Neuron (in vitro differentiated cells): Measurements from ENCODE around the gene PPM1L.

Experiments
- H2AFZ ChIP-seq: one replicate; pipeline ENCODE4 v1.6.1; 2013; ENCODE audit warnings: low read depth, mild to moderate bottlenecking, inconsistent platforms, low read length, moderate library complexity
- H3K27me3 ChIP-seq: one replicate; pipeline ENCODE4 v1.6.1; 2013; ENCODE audit warnings: low read length; ENCODE audit not compliant: insufficient read depth
- H3K36me3 ChIP-seq: one replicate; pipeline ENCODE4 v1.6.1; 2013; ENCODE audit warnings: low read length; ENCODE audit not compliant: insufficient read depth
- H3K4me1 ChIP-seq: one replicate; pipeline ENCODE4 v1.6.1; 2013; ENCODE audit warnings: low read length; ENCODE audit not compliant: insufficient read depth
- H3K4me3 ChIP-seq: 2 replicates; pipeline ENCODE4 v1.5.1; 2013; ENCODE audit warnings: mild to moderate bottlenecking, low read length, moderate library complexity
- H3K9me3 ChIP-seq: one replicate; pipeline ENCODE4 v1.6.1; 2013; ENCODE audit warnings: low read length

PPM1L gene

DNA sequence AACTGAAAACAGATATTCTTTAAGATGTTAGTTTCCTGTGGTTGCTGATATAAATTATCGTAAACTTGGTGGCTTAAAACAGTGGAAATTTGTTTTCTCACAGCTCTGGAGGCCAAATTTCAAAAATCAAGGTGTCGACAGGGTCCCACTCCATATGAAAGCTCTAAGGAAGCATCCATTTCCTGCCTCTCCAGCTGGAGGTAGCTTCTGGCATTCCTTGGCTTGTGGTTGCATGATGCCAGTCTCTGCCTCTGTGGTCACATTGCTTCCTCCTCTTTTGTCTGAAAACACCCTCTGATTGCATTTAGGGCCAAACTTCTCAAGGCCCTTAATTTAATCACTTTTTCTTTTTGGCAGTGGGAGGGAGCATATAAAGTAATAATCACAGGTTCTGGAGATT, 96.8 kb downstream of the PPM1L start:
- Histone ChIP-seq H3K4me3 (no peak overlapping the region), H3K36me3 (no peaks in the 10 kb centered on the region), H2AFZ (no peak overlapping the region), H3K27me3 (no peaks in the 10 kb centered on the region), H3K4me1 (no peaks in the 10 kb centered on the region), H3K9me3 (peaks cover 6% of the 10 kb centered on the region)

DNA sequence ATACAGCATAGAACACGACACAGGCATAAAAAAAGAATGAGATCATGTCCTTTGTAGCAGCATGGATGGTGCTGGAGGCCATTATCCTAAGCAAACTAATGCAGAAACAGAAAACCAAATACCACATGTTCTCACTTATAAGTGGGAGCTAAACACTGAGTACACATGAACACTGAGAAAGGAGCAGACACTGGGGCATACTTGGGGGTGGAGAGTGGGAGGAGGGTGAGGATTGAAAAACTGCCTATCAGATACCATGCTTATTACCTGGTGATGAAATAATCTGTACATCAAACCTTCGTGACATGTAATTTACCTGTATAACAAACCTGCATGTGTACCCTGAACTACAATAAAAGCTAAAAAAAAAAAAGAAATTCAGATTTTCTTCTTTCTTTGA, 100.4 kb downstream of the PPM1L start:
- H3K4me1 ChIP-seq, result peaks cover 6% of the 10 kb centered on the region

DNA sequence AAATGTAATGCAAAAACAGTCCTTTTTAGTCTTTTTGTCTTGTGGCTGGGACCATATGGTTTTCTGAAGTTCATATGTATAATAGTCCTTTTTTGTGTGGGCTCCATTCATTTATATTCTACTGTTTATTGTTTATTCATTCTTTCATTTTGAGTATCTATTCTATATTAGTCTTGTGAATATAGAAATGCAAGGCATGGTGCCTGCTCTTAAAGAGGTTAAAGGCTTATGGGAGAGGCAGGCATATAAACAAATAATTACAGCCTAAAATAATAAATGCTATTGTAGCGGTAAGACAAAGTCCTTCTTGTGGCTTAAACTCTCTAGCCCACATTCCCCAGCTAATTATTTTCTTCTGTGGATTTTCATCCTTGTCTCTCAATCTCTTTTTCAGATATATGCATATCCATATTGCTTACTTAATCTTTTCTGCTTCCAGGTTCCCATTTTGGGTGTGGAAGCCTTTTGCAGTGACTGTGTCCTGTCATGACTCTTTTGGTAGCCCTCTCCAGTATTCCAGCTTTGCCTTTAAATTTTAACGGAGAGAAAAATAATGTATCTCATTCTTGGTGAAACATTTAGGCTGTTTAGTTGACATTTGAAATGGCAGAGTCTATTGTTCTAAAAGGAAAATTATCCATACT, 101.6 kb downstream of the PPM1L start:
- no peaks in the 10 kb centered on the region for H3K27me3 ChIP-seq
- H2AFZ ChIP-seq, result no peak overlapping the region
- H3K36me3 ChIP-seq, result no peaks in the 10 kb centered on the region
- peaks cover 6% of the 10 kb centered on the region for H3K4me1 ChIP-seq
- no peak overlapping the region for H3K4me3 ChIP-seq
- peaks cover 3% of the 10 kb centered on the region for H3K9me3 ChIP-seq

More for the DNA sequence above, 100.4 kb downstream of the PPM1L start:
- Histone ChIP-seq H3K36me3 (no peaks in the 10 kb centered on the region), H3K9me3 (peaks cover 3% of the 10 kb centered on the region), H3K27me3 (no peaks in the 10 kb centered on the region), H3K4me3 (no peak overlapping the region), H2AFZ (no peak overlapping the region)

DNA sequence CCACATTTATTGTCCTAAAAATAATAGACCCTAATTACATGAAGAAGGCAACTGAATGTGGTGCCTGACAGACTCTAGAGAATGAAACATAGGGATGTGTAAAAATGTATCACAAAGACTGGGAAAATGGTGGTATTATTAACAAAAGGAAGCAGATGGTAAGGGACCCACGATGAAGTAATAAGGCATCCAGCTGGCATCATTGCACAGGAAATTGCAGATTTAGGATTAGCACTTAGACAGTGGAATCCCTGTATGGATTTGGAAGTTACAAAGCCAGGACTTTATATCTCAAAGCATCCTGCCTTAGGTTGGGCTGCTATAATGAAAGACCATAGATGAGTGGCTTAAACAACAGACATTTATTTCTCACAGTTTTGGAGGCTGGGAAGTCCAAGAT, 104.3 kb downstream of the PPM1L start:
- Histone ChIP-seq H3K4me1 (peaks cover 6% of the 10 kb centered on the region), H3K36me3 (no peaks in the 10 kb centered on the region), H3K9me3 (no peaks in the 10 kb centered on the region), H3K27me3 (no peaks in the 10 kb centered on the region), H2AFZ (no peak overlapping the region), H3K4me3 (no peak overlapping the region)

DNA sequence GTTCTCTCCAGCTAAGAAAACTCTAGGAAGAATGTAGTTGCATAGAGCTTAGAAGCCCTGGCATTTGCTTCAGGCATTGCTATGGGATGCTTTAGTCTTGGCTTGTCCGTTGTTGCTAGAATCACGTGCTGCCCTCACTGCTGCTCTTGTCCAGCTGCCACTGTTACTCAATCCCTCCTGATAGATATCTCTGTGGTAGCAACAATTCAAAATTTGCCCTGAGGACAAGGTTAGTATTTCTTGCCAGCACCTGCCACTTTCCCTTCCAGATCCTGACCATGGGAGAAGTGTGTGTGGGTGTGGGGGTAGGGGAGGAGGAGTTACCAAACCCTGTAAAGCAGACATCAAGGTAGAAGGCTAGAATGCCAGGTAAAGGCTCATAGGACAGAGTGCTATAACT, 113.8 kb downstream of the PPM1L start:
- Histone ChIP-seq H2AFZ (no peak overlapping the region), H3K4me3 (no peak overlapping the region), H3K9me3 (no peaks in the 10 kb centered on the region)

DNA sequence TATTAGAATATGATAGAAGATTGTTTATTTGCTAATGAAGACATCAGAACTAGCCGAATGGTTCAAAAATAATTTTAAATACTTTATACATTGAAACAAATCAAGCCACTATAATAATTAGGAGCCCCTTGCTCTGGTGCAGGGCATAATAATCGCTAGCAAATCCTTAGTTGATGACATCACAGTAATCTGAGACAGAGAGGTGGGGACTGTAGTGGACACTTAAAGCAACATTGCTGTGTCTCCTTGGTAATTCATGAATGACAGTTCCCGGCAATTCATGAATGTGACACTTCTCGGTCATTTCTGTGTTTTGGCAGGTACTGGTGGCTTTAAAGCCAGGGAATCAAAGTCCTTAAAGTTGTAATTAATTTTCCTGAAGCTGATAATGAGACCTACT, 114.3 kb downstream of the PPM1L start:
- Histone ChIP-seq H3K4me3 (no peak overlapping the region), H3K4me1 (no peaks in the 10 kb centered on the region), H3K36me3 (no peaks in the 10 kb centered on the region), H2AFZ (no peak overlapping the region), H3K27me3 (no peaks in the 10 kb centered on the region), H3K9me3 (no peaks in the 10 kb centered on the region)

More for the DNA sequence above, 113.8 kb downstream of the PPM1L start:
- Histone ChIP-seq H3K36me3 (no peaks in the 10 kb centered on the region), H3K4me1 (no peaks in the 10 kb centered on the region), H3K27me3 (no peaks in the 10 kb centered on the region)

DNA sequence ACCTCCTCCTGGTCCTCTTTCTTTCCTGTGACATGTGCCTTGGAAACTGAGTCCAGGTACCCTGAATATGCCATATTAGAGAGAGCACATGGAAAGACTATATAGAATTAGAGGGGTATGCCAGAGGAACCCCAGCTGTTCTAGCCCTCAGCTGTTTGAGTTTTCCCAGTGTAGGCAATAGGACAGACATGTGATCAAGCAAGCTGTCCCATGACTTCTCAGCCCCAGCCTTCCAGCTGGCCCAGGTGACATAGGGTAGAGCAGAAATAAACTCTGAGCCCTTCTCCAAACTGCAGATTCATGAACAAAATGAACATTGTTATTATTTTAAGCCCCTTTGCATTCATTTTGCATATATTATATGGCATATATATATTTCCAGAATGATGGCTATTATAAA, 118.7 kb downstream of the PPM1L start:
- H3K27me3 ChIP-seq, result no peaks in the 10 kb centered on the region
- H3K9me3 ChIP-seq, result no peaks in the 10 kb centered on the region
- H3K4me3 ChIP-seq, result no peak overlapping the region
- H2AFZ ChIP-seq, result no peak overlapping the region
- no peaks in the 10 kb centered on the region for H3K36me3 ChIP-seq
- H3K4me1 ChIP-seq, result peaks cover 6% of the 10 kb centered on the region

DNA sequence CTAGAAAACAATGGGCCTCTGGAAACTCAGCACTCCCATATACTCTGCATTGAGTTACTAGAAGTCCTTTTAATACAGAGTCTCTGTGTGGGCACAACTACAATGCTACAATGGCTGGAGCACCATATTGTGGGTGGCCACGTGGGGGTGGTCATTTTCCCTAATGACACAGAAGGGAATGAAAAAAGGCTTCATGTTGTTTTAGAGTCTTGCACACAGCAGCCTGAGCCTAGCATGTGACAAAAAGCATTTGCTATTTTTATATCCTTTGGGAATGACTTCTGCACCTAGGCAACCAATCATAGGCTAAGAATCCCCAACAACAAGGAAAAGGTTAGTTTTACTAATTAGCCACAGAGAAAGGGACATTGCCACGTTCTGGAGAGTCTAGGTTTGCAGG, 120.6 kb downstream of the PPM1L start:
- Histone ChIP-seq H3K4me3 (no peak overlapping the region), H3K4me1 (peaks cover 6% of the 10 kb centered on the region), H3K36me3 (no peaks in the 10 kb centered on the region), H3K27me3 (no peaks in the 10 kb centered on the region), H2AFZ (no peak overlapping the region), H3K9me3 (no peaks in the 10 kb centered on the region)

DNA sequence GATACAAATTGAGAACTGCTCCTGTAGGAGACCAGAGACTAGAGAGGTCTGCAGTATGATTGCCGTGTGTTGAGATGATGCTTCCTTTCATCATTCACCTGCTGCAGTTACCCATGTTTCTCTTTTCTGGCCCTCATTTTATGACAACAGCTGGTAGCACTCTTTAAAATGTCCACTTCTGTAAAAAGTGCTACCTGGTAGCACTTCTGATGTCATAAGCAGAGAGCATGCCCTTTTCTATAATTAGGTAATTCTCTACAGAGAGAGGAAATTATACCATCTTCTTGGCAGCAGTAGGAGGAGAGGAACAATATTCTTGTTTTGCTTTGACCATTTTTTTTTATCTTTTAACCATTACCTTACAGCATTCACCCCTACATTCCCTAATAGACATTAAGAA, 123.8 kb downstream of the PPM1L start:
- Histone ChIP-seq H3K4me3 (no peak overlapping the region), H3K36me3 (no peaks in the 10 kb centered on the region), H2AFZ (no peak overlapping the region), H3K27me3 (no peaks in the 10 kb centered on the region), H3K4me1 (peaks cover 6% of the 10 kb centered on the region), H3K9me3 (no peaks in the 10 kb centered on the region)

DNA sequence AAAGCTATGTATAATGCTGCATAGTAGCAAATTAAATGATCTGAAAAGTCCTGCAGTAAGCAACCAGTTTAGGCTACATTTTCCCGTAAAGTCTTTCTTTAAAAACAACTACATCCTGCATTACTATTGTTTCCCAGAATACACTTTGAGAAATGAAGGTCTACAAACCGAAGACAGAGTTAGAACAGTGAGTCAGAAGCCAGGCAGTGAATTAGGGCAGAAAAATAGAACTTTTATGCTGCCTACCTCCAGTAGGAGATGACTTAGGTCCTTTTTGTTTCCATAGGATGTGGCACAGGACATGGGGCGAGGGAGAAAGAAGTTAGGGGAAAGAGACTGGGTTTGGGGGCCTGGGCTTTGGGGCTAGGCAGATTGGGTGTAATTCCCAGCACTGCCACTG, 127.3 kb downstream of the PPM1L start:
- Histone ChIP-seq H2AFZ (no peak overlapping the region), H3K27me3 (no peaks in the 10 kb centered on the region), H3K9me3 (no peaks in the 10 kb centered on the region), H3K4me1 (no peaks in the 10 kb centered on the region), H3K4me3 (no peak overlapping the region), H3K36me3 (no peaks in the 10 kb centered on the region)

DNA sequence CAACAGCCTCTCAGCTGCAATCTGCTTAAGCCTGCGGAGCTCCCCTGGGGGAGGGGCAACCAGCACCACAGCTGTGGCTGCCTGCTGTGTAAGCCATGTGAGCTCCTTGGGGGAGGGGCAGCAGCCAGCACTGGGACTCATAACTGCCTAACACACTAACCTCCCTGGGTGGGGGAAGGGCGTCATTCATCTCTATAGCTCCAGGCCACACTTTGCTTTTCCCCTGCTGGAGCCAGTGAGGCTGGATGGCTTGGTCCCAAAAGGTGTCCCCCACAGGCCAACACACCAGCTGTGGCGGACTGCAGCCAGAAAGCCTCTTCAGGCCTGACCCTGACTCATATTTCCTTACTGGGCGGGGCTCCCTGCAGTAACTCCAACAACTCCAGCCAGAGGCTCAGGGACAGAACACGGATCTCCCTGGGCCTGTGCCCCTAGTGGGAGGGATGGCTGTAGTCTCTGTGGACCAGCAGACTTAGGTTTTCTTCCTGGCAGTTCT, 129.8 kb downstream of the PPM1L start:
- H3K9me3 ChIP-seq, result no peaks in the 10 kb centered on the region
- no peak overlapping the region for H2AFZ ChIP-seq
- H3K4me3 ChIP-seq, result no peak overlapping the region
- no peaks in the 10 kb centered on the region for H3K4me1 ChIP-seq
- no peaks in the 10 kb centered on the region for H3K36me3 ChIP-seq
- H3K27me3 ChIP-seq, result no peaks in the 10 kb centered on the region

DNA sequence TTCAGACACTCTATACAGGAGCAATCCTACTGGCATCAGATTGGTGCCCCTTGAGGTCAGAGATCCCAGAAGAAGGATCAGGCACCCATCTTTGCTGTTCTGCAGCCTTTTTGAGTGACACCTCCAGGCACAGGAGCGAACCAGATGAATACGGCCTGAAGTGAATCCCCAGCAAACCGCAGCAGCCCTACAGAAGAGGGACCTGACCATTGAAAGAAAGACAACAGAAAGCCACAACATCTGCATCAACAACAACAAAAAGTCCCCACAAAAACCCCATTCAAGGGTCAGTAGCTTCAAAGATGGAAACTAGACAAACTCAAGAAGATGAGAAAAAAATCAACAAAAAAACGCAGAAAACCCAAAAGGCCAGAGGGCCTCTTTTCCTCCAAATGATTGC, 130.4 kb downstream of the PPM1L start:
- Histone ChIP-seq H3K4me3 (no peak overlapping the region), H3K9me3 (no peaks in the 10 kb centered on the region), H3K4me1 (no peaks in the 10 kb centered on the region)

DNA sequence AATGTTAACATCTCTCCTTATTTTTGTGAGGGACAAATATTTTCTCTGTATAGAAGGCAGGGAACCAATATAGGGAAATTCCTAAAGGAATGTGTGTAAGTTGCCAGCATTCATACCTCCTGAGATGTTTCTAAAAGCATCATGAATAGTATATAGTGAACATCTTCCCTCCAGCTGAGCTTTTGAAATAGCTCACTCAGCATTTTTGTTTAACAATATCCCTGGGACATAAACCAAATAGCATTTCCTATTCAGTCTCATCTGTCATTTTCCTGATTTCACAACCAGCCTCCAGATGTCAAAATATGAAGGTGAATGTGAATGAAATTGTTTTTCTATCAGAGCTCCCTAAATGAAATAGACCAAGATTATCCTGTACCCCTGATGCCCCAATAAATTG, 137.2 kb downstream of the PPM1L start:
- Histone ChIP-seq H3K27me3 (no peaks in the 10 kb centered on the region), H2AFZ (no peak overlapping the region), H3K9me3 (peaks cover 3% of the 10 kb centered on the region), H3K36me3 (no peaks in the 10 kb centered on the region), H3K4me3 (no peak overlapping the region), H3K4me1 (peaks cover 11% of the 10 kb centered on the region)

More for the DNA sequence above, 130.4 kb downstream of the PPM1L start:
- no peak overlapping the region for H2AFZ ChIP-seq
- no peaks in the 10 kb centered on the region for H3K27me3 ChIP-seq
- H3K36me3 ChIP-seq, result no peaks in the 10 kb centered on the region

DNA sequence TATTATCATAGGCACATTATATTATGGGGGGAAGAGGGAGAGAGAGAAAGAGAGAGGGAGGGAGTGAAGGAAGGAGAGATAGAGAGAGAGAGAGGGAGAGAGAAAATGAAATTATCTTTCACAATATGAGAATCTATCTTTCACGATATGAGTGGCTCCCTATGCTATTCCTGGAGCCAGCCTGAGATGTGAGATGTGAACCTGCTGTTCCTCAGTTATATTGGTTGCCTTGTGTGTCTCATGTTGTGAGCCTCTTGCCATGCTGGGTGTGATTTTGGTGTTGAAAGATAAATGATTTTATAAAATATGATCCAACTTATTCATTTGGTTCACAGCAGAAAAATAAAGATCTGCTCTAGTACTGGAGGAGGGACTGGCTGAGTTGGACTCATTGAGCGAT, 148.7 kb downstream of the PPM1L start:
- peaks cover 2% of the 10 kb centered on the region for H3K9me3 ChIP-seq
- no peaks in the 10 kb centered on the region for H3K36me3 ChIP-seq
- no peaks in the 10 kb centered on the region for H3K4me1 ChIP-seq
- H3K27me3 ChIP-seq, result no peaks in the 10 kb centered on the region
- no peak overlapping the region for H3K4me3 ChIP-seq
- H2AFZ ChIP-seq, result no peak overlapping the region
